Epithelial cell of proximal tubule (primary cell): ENCODE data around the gene RFXANK. TPM values are rescaled to one million over a fixed set of nuclear protein-coding genes. Genes with fewer than 3 reads are reported as not detected.

Experiments
- DNase-seq: peaks from one replicate; pipeline ENCODE4 v3.0.0-alpha.2; 2011; ENCODE audit warnings: low read depth
- H3K4me3 ChIP-seq: 2 replicates; pipeline ENCODE4 v1.5.1; 2011; ENCODE audit warnings: low read depth, mild to moderate bottlenecking, low read length
- total RNA-seq: library from RNA; depleted of rRNA; stranded (reverse); fragments of >200 nt; gene quantifications from 2 replicates; pipeline ENCODE4 v1.2.3, GENCODE V29; 2015
- TF ChIP-seq, protein P1 (sequence below): conservative IDR thresholded peaks from 2 replicates; pipeline ENCODE4 v1.5.1; 2012; ENCODE audit warnings: low read depth, mild to moderate bottlenecking, low read length

RFXANK gene
- total RNA-seq, 1 donor from 2014 or later = 95.8 TPM

DNA sequence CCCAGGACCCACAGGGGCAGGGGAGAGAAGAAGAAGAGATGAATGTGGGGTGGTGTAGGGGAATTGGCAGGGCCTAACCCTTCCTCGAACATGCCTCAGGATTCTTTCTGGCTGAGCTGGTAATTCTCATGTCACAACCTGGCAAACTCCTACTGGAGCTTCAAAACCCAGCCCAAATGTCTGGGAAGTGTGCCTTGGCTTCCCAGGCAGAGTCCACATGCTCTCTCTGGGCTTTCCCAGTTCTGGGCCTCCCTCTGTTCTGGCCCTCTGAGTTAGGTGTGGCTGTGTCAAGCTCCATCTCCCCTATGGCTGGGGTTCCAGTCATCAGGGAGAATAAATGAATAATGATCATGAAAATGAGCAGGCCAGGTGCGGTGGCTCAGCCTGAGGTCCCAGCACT is 42.6 kb upstream of the RFXANK start:
- TF ChIP-seq, protein P1, sequence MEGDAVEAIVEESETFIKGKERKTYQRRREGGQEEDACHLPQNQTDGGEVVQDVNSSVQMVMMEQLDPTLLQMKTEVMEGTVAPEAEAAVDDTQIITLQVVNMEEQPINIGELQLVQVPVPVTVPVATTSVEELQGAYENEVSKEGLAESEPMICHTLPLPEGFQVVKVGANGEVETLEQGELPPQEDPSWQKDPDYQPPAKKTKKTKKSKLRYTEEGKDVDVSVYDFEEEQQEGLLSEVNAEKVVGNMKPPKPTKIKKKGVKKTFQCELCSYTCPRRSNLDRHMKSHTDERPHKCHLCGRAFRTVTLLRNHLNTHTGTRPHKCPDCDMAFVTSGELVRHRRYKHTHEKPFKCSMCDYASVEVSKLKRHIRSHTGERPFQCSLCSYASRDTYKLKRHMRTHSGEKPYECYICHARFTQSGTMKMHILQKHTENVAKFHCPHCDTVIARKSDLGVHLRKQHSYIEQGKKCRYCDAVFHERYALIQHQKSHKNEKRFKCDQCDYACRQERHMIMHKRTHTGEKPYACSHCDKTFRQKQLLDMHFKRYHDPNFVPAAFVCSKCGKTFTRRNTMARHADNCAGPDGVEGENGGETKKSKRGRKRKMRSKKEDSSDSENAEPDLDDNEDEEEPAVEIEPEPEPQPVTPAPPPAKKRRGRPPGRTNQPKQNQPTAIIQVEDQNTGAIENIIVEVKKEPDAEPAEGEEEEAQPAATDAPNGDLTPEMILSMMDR = no peak
- DNase-seq = no peak
- H3K4me3 ChIP-seq = no peak overlapping the region

DNA sequence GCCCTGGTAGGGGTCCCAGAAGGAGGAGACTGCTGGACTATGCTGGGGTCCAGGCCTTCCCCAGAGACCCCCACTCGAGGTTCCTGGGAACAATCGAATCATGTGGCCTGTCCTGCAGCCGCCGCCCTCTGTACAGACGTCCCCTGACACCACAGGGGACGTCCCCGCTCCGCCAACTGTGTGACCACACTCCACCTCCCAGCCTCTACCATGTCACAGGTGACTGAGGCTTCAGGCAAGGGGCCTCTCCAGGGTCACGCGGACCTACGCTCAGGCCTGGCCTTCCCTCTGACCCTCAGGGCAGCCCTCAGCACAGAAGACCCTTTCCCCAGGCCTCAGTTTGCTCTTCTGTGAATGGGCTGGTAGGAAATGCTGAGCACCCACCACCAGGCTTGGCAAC is 40.6 kb upstream of the RFXANK start:
- TF ChIP-seq, protein P1 = no peak
- H3K4me3 ChIP-seq = no peak overlapping the region
- DNase-seq = no peak

DNA sequence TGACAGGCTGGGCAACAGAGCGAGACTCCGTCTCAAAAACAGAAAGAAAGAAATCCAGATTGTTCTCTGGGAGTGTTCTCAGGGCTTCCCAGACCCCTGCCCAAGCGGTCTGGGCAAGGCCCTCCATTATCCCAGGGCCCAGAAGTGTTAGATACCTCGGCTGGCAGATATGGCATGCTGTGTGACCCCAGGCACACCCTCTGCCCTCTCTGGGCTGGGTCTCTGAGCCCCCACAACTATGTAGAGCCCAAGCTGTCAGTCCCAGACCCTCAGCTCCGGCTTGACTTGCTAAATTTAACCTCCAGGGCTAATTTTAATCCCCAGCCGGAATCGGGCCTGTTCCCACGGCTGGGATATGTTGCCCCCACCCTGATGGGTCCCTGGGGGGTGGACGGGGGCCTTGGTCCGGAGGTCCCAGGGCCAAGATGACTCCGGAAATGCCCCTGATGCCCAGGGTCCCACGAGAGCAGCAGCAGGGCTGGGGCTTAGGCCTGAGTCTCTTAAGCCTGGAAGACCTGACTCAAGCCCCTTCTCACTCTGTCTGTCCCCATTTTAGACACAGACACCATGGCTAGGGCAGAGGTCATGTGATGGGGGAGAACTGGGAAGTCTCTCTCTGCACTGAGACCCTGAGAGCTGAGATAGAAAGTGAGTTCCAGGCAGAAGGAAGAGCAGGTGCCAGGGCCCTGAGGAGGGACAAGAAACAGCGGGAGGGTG is 39.2 kb upstream of the RFXANK start:
- no peak for DNase-seq
- no peak overlapping the region for H3K4me3 ChIP-seq
- TF ChIP-seq, protein P1 = no peak

DNA sequence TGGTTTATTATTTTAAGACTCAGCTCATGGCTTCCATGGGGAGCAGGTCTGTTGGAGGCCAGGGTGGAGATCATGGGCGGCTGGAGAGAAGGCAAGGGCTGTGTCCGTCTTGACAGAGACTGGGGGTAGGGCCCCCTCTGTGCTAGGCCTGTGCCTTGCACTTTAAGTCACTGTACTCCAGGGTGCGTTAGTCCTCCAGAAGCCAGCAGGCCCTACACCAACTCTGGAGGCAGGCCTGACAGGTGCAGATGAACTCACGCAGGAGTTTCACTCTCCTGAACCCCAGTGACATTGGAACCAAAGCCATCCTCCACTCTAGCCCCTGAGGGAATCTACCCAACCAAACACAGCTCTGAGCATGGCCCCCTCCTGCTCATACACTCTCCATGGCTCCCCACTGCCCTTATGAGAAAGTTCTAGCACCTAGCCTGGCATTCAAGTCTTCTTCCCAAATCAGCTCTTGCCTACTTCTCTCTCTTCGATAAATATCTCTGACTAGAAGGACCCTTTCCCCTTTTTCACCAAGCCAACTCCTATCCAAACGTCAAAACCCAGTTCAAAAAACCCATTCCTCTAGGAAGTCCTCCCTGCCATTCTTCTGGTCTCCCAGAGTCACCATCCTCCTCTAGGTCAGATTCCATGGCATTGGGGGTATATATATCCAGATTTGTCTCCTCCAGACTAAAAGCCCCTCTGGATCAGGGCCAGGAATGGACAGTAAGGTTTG is 37.1 kb upstream of the RFXANK start:
- no peak for DNase-seq
- H3K4me3 ChIP-seq = no peak overlapping the region
- TF ChIP-seq, protein P1 = no peak

DNA sequence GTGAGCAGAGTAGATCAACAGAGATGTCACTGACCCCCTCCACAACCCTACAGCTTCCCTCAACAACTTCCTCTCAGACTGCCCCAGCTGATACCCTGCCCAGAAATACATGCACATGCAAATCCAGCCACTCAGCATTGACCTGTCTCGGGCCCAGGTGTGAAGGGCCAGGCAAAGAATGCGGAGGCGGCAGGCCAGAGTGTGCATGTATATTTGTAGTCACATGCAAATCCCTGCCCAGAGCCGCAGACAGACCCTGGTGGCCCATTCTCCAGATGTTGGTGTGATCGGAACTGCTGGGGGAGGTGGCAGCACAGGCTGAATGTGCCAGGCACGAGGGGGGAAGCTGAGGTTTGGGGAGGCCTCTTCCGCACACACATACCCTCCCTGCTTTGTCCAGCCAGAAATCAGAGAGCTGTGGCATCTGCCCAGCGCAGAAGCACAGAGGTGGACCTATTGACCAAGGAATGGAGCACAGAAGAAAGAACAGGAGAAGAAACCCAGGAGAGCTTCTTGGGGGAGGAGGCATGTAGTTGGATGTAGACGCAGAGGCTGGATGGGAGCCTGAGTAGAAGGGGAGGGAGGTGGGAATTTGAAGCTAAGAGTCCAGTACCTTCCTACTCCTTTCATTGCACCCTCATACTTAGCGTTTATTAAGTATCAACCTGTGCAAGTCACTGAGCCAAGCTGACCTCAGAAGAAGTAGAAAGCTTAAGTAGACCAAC is 36.4 kb upstream of the RFXANK start:
- no peak for DNase-seq
- no peak overlapping the region for H3K4me3 ChIP-seq
- TF ChIP-seq, protein P1 = no peak

DNA sequence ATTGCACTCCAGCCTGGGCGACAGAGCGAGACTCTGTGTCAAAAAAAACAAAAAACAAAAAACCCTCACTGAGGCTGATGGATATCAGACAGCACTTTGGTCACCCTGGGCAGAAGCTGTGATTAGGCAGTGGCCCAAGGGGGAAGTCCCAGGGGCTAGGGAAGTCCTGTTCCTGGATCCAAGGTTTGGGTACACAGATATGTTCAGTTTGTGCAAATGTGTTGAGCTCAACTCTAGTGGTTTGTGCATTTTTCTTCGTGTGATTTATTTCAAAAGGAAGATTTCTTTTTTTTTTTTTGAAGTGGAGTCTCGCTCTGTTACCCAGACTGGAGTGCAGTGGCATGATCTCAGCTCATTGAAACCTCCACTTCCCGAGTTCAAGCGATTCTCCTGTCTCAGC is 34.2 kb upstream of the RFXANK start:
- TF ChIP-seq, protein P1 = no peak
- DNase-seq = no peak
- H3K4me3 ChIP-seq = no peak overlapping the region
